Sigmoid colon (tissue), 4 donors: ENCODE results near the gene MIAT.

Source experiments
- CTCF ChIP-seq, 4 experiments: fragments of 450-650 bp in 3 of 4; fragments of 200-600 bp in 1 of 4; IDR thresholded peaks; one replicate each; pipeline ENCODE4 v1.5.1; 2016 to 2019; ENCODE audit warnings: antibody characterized with exemption in 4 of 4, mild to moderate bottlenecking in 3 of 4, moderate library complexity in 2 of 4
- EP300 ChIP-seq, 4 donors: sonication (generic); formaldehyde crosslinking; IDR thresholded peaks; one replicate each; pipeline ENCODE4 v1.6.1; 2017; ENCODE audit warnings: antibody characterized with exemption in 4 of 4
- POLR2AphosphoS5 ChIP-seq, 4 donors: sonication (generic); formaldehyde crosslinking; IDR thresholded peaks; one replicate each; pipeline ENCODE4 v1.6.1; 2017; ENCODE audit warnings: antibody characterized with exemption in 4 of 4

GRCh38 chr22:26648528-26649388 is 8.6 kb upstream of the MIAT start:
- TF ChIP-seq CTCF (IDR thresholded peaks at IDR 0.05) = no peak
- no peak for TF ChIP-seq EP300 (IDR thresholded peaks at IDR 0.05)
- no peak for TF ChIP-seq POLR2AphosphoS5 (IDR thresholded peaks at IDR 0.05)
